Measurements from ENCODE around the gene CLEC2D. TPM values are rescaled to one million over a fixed set of nuclear protein-coding genes. Genes with fewer than 3 reads are reported as not detected.

Gene CLEC2D
- total and polyA plus RNA-seq, 2 donors (not counting 1 experiment from before 2014, with no cell fraction given) = 2.5 to 5.1 TPM

DNA sequence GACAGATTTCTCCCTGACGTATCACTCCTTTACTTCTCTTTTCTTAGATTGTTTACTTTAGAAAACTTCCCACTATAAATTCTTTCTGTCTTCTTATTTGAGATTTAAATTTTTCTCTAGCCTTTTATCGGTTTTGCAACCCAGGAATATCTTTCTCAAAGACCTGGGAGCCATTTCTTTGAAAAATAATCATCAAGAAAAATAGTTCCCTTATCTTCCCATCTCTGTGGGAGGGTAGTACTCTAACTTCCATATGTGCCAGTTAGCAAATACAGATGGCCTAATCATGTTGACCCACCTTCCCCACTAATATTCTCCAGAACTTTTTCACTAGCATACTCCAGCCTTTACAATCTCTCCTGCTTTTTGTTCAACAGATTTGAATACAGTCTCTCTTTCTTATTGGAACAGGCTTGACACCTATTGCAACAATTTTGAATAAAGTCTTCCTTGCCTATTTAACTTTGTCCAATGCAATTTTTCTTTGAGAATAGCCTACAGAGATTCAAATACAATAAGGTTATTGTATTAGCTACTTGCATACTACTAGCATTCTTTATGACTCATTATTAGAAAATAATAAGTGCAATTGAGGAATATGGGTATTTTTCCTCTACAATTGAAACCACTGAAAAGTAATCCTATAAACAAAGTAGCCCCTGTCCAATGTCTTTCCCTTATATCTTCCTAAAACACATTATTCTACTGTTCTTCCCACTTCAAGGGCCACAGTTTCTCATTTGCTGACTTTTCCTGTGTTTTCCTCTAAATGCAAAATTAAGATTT is 34.4 kb upstream of the CLEC2D start:
- Histone ChIP-seq H3K4me2 (ENCODE audit: extremely low read depth, insufficient read depth, low read length) (no peak overlapping the region), H3K4me3 (replicated peaks in 1 of 4; ENCODE audit: control extremely low read depth in 1 of 4, insufficient read depth in 1 of 4, low read depth in 3 of 4, low read length in 4 of 4) (no peak overlapping the region), H3K4me1 (ENCODE audit: control insufficient read depth, extremely low read depth, insufficient read depth, low read length) (no peaks in the 10 kb centered on the region), H4K20me1 (ENCODE audit: control insufficient read depth, extremely low read depth, insufficient read depth, low read length) (no peaks in the 10 kb centered on the region), H3K36me3 (ENCODE audit: control insufficient read depth, insufficient read depth, low read length) (no peaks in the 10 kb centered on the region), H3K27ac (ENCODE audit: insufficient read depth, low read length) (no peak overlapping the region), H3K9ac (ENCODE audit: insufficient read depth, low read length) (no peak overlapping the region), H3K27me3 (ENCODE audit: control insufficient read depth, insufficient read depth, low read length) (no peaks in the 10 kb centered on the region), H3K9me3 (ENCODE audit: control insufficient read depth, insufficient read depth, low read depth, low read length) (no peaks in the 10 kb centered on the region), H2AFZ (ENCODE audit: low read length) (no peak overlapping the region), H3K79me2 (ENCODE audit: control insufficient read depth, insufficient read depth, low read length) (no peaks in the 10 kb centered on the region)
- no peak for TF ChIP-seq EZH2 (IDR thresholded peaks at IDR 0.05; ENCODE audit: low read length, missing control alignments)
- TF ChIP-seq, protein P1, sequence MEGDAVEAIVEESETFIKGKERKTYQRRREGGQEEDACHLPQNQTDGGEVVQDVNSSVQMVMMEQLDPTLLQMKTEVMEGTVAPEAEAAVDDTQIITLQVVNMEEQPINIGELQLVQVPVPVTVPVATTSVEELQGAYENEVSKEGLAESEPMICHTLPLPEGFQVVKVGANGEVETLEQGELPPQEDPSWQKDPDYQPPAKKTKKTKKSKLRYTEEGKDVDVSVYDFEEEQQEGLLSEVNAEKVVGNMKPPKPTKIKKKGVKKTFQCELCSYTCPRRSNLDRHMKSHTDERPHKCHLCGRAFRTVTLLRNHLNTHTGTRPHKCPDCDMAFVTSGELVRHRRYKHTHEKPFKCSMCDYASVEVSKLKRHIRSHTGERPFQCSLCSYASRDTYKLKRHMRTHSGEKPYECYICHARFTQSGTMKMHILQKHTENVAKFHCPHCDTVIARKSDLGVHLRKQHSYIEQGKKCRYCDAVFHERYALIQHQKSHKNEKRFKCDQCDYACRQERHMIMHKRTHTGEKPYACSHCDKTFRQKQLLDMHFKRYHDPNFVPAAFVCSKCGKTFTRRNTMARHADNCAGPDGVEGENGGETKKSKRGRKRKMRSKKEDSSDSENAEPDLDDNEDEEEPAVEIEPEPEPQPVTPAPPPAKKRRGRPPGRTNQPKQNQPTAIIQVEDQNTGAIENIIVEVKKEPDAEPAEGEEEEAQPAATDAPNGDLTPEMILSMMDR (conservative IDR thresholded peaks at IDR 0.05 in 1 of 2, IDR thresholded peaks at IDR 0.05 in 1 of 2; ENCODE audit: low read depth in 1 of 2, low read length in 2 of 2) = no peak
- DNase-seq (ENCODE audit: low read depth in 2 of 2) = no peak

DNA sequence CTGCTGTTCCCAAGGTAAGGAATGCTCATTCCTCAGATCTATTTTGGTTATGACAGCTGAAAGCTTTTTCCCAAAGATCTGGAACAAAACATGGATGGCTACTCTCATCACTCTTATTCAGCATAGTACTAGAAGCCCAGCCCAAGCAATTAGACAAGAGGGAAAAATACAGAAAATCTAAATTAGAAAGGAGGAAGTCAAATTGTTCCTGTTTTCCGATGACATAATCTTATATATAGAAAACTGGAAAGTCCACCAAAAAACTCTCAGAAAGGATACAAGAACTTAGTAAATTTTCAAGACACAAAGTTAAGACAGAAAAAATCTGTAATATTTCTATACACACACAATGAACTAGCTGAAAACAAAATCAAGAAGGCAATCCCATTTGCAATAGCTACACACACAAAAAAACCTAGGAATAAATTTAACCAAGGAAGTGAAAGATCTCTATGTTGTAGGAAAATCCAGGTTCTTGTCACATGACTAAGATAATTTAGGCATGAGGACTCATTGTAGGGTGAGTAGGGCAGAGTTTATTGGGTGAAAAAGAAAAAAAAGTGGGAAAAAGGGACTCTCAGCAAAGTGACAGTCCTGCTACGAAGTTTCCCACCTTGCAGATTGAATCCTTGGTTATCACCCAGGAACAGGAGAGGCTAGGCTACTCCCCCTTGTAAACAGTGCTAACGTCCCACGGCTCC is 33.2 kb upstream of the CLEC2D start:
- Histone ChIP-seq H3K27me3 (ENCODE audit: control insufficient read depth, insufficient read depth, low read length) (no peaks in the 10 kb centered on the region), H3K4me3 (replicated peaks in 1 of 4; ENCODE audit: control extremely low read depth in 1 of 4, insufficient read depth in 1 of 4, low read depth in 3 of 4, low read length in 4 of 4) (no peak overlapping the region), H3K4me2 (ENCODE audit: extremely low read depth, insufficient read depth, low read length) (no peak overlapping the region), H4K20me1 (ENCODE audit: control insufficient read depth, extremely low read depth, insufficient read depth, low read length) (no peaks in the 10 kb centered on the region), H3K4me1 (ENCODE audit: control insufficient read depth, extremely low read depth, insufficient read depth, low read length) (no peaks in the 10 kb centered on the region), H3K9ac (ENCODE audit: insufficient read depth, low read length) (no peak overlapping the region), H3K9me3 (ENCODE audit: control insufficient read depth, insufficient read depth, low read depth, low read length) (no peaks in the 10 kb centered on the region), H3K36me3 (ENCODE audit: control insufficient read depth, insufficient read depth, low read length) (no peaks in the 10 kb centered on the region), H2AFZ (ENCODE audit: low read length) (no peak overlapping the region), H3K79me2 (ENCODE audit: control insufficient read depth, insufficient read depth, low read length) (no peaks in the 10 kb centered on the region), H3K27ac (ENCODE audit: insufficient read depth, low read length) (no peak overlapping the region)
- TF ChIP-seq, protein P1 (conservative IDR thresholded peaks at IDR 0.05 in 1 of 2, IDR thresholded peaks at IDR 0.05 in 1 of 2; ENCODE audit: low read depth in 1 of 2, low read length in 2 of 2) = no peak
- TF ChIP-seq EZH2 (IDR thresholded peaks at IDR 0.05; ENCODE audit: low read length, missing control alignments) = no peak
- DNase-seq (ENCODE audit: low read depth in 2 of 2) = no peak

DNA sequence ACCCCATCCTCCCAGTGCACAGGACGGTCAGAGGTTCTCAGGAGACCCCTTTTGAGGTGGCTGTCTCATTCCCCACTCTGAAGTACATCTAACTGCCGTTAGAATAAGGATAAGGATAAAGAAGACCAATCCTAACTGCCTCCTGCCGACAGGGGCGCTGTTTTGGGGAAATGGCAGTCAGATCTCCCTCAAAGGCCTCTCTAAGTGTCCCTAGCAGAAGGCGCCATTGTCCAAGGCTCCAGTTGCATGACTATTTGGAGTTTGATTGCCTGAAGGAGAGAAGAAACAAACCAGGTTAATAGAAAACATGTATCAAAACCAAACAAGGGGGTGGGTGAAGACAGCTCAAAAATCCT is 32.7 kb upstream of the CLEC2D start:
- DNase-seq (ENCODE audit: low read depth in 2 of 2) = no peak
- H3K9ac ChIP-seq (ENCODE audit: insufficient read depth, low read length) = no peak overlapping the region

More for the DNA sequence above, 32.7 kb upstream of the CLEC2D start:
- no peaks in the 10 kb centered on the region for H3K27me3 ChIP-seq (ENCODE audit: control insufficient read depth, insufficient read depth, low read length)
- H3K27ac ChIP-seq (ENCODE audit: insufficient read depth, low read length) = no peak overlapping the region
- H3K4me1 ChIP-seq (ENCODE audit: control insufficient read depth, extremely low read depth, insufficient read depth, low read length) = no peaks in the 10 kb centered on the region
- no peak overlapping the region for H3K4me2 ChIP-seq (ENCODE audit: extremely low read depth, insufficient read depth, low read length)
- no peak overlapping the region for H3K4me3 ChIP-seq (replicated peaks in 1 of 4; ENCODE audit: control extremely low read depth in 1 of 4, insufficient read depth in 1 of 4, low read depth in 3 of 4, low read length in 4 of 4)
- no peaks in the 10 kb centered on the region for H3K79me2 ChIP-seq (ENCODE audit: control insufficient read depth, insufficient read depth, low read length)
- H3K36me3 ChIP-seq (ENCODE audit: control insufficient read depth, insufficient read depth, low read length) = no peaks in the 10 kb centered on the region
- H2AFZ ChIP-seq (ENCODE audit: low read length) = no peak overlapping the region
- H3K9me3 ChIP-seq (ENCODE audit: control insufficient read depth, insufficient read depth, low read depth, low read length) = no peaks in the 10 kb centered on the region
- TF ChIP-seq, protein P1 (conservative IDR thresholded peaks at IDR 0.05 in 1 of 2, IDR thresholded peaks at IDR 0.05 in 1 of 2; ENCODE audit: low read depth in 1 of 2, low read length in 2 of 2) = no peak
- no peak for TF ChIP-seq EZH2 (IDR thresholded peaks at IDR 0.05; ENCODE audit: low read length, missing control alignments)
- no peaks in the 10 kb centered on the region for H4K20me1 ChIP-seq (ENCODE audit: control insufficient read depth, extremely low read depth, insufficient read depth, low read length)

Measured in fibroblast of lung (primary cell).